HG02610 (cell line): ENCODE results near the gene LRIG1.
A peak's percentile ranks its signal among the peaks of the same experiment; 100 is the strongest.
"Not testable (repeated sequence)": the region's sequence is repeated elsewhere in the genome, so short reads cannot be mapped to it uniquely, and the experiment has no call there.

Experiments used
- ATAC-seq: cut with Tn5 transposase; IDR thresholded peaks from one replicate; pipeline ENCODE4 v1.9.1; 2021; ENCODE audit warnings: mild to moderate bottlenecking, moderate library complexity; ENCODE audit not compliant: unreplicated experiment

The LRIG1 gene

GRCh38 chr3:66425032-66425431 lies 75.8 kb downstream of the LRIG1 start:
- no peak for ATAC-seq

GRCh38 chr3:66423791-66424190 lies 77.0 kb downstream of the LRIG1 start:
- ATAC-seq, result no peak

- not testable (repeated sequence) for ATAC-seq
Measured at GRCh38 chr3:66421893-66422292, 78.9 kb downstream of the LRIG1 start.

- not testable (repeated sequence) for ATAC-seq
Measured at GRCh38 chr3:66421144-66421543, 79.7 kb downstream of the LRIG1 start.

DNA sequence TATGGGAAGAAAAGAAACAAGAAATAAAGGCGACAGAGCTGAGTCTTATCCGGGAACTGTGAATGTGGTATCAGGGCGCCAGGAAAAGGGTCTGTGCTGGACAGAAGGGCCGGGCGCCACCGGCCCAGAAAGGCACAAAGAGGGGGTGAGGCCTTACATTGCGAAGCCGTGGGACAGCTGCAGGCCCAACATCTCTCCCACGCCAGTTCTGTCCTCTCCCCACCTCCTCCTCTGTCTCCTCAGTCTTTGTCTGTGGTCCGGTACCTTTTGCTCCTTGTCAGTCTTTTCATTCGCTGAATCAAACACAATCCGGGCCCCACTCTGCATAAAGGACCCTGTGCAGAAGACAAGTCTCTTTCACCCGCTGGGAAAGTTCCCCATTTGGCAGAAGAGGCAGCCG lies 81.8 kb downstream of the LRIG1 start:
- no peak for ATAC-seq

- no peak for ATAC-seq
Measured at GRCh38 chr3:66418475-66418931, 82.3 kb downstream of the LRIG1 start.

DNA sequence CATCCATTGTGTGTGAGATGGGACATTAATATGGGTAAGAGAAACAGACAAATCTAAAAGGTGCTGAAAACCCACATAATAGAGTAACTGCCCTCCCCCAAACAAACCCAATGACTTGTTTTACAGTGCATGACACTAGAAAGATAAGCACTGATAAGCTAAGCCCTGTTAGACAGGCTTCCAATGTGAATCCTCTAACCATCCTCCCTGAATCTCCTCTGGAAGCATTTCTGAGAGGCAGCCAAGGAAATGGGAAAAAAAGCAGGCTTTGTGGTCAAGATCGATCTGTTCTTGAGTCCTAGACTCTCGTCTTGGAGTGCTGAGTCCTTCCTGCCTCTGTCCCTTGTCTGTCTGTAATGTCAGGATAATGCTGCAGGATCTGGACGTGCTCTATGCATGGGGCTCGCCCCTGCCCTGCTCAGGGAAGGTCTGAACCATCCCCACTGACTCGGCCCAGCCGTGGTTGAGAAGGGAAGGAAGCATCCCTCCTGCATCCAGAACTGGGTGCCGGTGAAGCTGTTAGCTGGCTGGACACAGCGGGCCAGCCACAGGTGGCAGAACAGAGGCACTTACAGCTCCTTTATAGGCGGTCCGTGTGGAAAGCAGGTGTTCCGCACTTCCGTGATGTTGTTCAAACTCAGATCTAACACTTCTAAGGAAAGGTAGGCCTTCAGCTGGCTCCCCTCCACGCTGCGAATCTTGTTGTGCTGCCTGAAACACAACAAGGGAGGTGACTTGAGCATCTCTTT lies 84.1 kb downstream of the LRIG1 start:
- no peak for ATAC-seq

DNA sequence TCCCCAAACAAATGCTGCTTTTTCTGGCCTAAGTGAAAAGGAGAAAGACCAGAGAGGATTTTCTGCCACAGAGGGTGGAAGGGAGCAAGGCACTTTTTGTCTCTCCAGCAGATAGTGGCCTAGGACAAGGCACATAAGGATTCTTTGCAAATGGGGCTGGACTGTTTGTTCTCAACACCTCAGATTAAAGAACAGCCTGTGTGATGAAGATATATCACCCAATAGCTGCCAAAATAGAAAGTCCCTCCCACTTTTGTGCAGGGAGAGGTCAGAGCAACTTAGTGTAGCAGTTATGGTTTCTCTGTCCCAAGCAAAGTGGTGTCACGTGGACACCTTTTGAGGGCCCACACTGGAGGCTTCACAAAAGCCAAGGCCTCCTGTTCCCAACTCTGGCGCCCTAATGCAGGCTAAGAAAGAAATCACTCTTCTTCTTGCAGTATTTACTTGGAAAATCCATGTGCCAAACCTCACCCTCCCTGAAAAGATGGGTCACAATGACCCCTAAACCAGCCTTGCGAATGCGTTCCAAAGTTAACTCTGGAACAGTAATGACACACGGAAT lies 84.9 kb downstream of the LRIG1 start:
- no peak for ATAC-seq

- no peak for ATAC-seq
Measured at GRCh38 chr3:66414846-66415245, 86.0 kb downstream of the LRIG1 start.

DNA sequence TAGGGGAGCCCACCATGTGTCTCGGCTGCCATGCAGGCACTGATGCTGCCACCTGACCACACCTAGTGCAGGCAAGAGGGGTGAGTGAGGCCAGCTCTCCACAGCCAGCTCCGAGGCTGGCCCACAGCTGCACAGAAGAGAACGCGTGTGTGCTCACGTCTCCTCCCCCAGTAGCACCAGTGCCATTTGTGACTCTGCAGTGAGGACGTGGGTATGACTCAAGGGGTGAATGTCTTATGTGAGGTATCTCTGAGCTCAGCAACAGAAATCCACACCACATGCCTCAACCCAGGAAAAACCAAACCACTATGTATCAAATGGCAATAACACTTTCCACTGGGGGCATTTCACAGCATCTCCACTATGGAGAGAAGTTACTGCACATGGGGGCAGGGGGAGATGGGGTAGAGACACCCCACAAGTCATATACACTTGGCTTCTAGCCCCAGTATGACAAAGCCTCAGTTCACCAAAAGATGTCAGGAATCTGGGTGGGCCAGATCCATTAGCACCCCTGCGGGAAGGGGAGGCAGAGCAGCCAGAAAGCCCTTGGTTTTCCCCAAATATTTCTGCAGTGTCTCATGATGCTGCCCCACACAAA lies 87.6 kb downstream of the LRIG1 start:
- no peak for ATAC-seq

DNA sequence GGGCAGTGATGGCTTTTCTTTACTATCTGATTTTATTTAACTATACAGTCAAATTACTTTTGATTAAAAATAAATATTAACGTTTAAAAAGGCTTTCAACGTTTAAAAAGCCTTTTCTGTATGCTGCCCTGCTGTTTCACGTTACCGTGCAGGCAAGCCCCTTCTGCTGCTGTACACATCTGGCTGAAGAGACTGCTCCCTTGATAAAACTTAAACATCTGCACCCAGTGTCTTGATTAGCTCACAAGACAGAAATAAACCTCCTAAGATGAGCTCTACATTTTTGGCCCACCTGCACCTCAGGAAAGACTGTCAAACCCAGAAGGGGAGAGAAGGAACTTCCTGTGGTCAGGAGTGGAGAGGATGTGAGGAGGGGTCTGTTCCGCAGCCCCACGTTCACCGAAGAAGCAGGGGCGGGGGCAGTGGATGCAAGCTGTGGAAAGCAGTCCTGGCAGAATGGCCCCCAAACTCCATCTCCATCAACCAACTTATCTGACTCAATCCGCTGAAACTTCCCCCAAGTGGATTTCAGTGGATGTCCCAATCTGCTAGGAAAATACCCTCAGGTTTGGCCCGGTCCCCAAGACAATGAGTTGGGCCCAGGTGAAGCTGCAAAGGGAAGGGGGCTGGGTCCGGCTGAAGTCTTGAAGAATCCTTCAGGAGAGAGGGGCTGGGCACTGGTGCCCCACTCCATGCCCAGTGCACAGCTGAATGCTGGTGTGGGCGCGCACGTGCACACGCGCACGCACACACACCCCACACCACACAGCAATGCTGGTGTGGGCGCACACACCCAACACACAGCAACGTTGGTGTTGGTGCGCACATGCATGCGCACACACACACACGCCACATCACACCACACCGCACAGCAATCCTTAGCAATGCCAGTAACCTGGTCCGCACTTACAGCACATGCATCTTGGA lies 88.6 kb downstream of the LRIG1 start:
- no peak for ATAC-seq

- ATAC-seq, result no peak
Measured at GRCh38 chr3:66411474-66411873, 89.3 kb downstream of the LRIG1 start.

DNA sequence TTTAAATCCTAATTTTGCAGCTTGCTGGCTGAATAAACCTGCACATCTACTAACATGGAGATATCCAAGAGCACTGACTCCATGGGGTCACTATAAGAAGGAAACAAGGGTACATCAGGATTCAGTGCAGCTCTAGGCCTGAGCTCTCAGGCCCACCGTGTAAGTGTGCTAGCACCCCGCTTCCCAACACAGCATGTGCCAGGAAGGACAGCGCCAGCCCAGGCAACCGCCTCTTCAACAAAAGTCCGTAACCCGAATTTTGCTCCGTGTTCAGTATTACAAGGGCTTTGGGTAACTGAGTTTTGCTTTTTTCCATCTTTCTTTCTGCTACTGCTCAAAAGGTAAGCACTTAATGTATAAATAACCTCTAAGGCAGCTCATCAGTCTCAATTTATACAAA lies 89.8 kb downstream of the LRIG1 start:
- ATAC-seq, result no peak

- no peak for ATAC-seq
Measured at GRCh38 chr3:66409771-66410754, 90.8 kb downstream of the LRIG1 start.

DNA sequence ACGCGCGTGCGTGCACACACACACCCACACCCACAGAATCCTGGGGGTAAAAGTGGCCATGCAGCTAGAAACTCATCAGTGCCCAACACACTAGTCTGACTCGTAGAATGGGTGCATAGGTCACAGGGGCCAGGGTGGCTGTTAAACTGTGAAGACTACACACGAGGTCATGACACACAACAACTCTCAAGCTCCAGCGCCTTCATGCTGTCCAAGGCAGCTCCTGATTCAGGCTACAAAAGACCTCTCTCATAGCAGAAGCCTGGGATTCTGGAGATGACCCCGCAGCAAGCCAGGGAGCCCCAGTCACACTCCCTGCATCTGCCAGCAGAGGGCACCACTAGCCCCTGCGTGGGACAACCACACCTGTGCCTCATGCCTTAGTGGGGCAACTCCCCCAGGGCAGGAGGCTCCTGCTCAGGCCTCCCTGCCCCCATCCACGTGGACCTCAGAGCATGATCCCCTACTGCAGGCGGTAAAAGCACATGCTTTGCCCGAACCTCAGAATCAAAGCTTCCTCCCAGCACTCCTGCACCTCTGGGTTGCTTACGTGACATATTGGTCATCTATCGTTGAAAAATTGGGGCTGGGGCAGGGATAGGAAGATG lies 93.1 kb downstream of the LRIG1 start:
- peak; percentile 78 for ATAC-seq

- no peak for ATAC-seq
Measured at GRCh38 chr3:66406831-66407610, 93.8 kb downstream of the LRIG1 start.

GRCh38 chr3:66406163-66406562 lies 94.7 kb downstream of the LRIG1 start:
- ATAC-seq, result no peak

DNA sequence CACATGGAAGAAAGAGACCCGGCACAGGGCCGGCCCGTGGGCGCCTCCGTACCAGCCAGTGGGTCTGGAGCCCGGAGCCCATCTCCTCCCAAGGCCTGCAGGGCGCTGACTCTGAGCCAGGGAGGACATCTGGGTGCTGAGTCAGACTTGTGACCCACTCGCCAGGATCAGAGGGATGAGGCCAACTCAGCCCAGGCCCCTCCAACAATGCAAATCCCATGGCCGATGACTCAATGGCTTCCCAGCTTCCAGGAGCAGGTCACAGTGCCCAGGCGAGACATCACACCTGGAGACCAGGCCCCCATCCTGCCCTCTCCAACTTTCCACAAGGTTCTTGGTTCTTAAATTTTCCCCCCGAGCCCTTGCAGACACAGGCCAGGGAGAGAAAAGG lies 95.1 kb downstream of the LRIG1 start:
- ATAC-seq, result no peak
